ENCODE results near the gene DNAJC15. TPM values are rescaled to one million over a fixed set of nuclear protein-coding genes. Genes with fewer than 3 reads are reported as not detected.

The DNAJC15 gene
- total RNA-seq, 6 experiments from 2014 or later = 23.8 to 29.6 (median 25.8) TPM

- TF ChIP-seq, protein P1, sequence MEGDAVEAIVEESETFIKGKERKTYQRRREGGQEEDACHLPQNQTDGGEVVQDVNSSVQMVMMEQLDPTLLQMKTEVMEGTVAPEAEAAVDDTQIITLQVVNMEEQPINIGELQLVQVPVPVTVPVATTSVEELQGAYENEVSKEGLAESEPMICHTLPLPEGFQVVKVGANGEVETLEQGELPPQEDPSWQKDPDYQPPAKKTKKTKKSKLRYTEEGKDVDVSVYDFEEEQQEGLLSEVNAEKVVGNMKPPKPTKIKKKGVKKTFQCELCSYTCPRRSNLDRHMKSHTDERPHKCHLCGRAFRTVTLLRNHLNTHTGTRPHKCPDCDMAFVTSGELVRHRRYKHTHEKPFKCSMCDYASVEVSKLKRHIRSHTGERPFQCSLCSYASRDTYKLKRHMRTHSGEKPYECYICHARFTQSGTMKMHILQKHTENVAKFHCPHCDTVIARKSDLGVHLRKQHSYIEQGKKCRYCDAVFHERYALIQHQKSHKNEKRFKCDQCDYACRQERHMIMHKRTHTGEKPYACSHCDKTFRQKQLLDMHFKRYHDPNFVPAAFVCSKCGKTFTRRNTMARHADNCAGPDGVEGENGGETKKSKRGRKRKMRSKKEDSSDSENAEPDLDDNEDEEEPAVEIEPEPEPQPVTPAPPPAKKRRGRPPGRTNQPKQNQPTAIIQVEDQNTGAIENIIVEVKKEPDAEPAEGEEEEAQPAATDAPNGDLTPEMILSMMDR (IDR thresholded peaks at IDR 0.05) = no peak
- H3K4me3 Mint-ChIP-seq = peak overlapping the region; percentile 15; the same call in 1 of the 2 replicates
- DNase-seq = no peak
- no peaks in the 10 kb centered on the region; the same call in 1 of the 2 replicates for H3K27me3 Mint-ChIP-seq (ENCODE audit: insufficient read depth)
- H3K36me3 Mint-ChIP-seq (ENCODE audit: low read depth) = peaks cover 14% of the 10 kb centered on the region; the same call in 1 of the 2 replicates
- H3K9me3 Mint-ChIP-seq = no peaks in the 10 kb centered on the region; the same call in 1 of the 2 replicates
- peaks cover 83% of the 10 kb centered on the region for H3K4me1 Mint-ChIP-seq (ENCODE audit: low read depth)
- H3K27ac Mint-ChIP-seq = peak overlapping the region; percentile 52
Measured at GRCh38 chr13:43005460-43006236, 17.7 kb upstream of the DNAJC15 start.

GRCh38 chr13:43006893-43007631, 16.3 kb upstream of the DNAJC15 start:
- Mint-ChIP-seq H3K27me3 (ENCODE audit: insufficient read depth) (no peaks in the 10 kb centered on the region; the same call in 1 of the 2 replicates), H3K4me3 (peak overlapping the region; percentile 55), H3K36me3 (ENCODE audit: low read depth) (peaks cover 6% of the 10 kb centered on the region; the same call in 1 of the 2 replicates), H3K27ac (peak overlapping the region; percentile 85), H3K9me3 (no peaks in the 10 kb centered on the region; the same call in 1 of the 2 replicates), H3K4me1 (ENCODE audit: low read depth) (peaks cover 74% of the 10 kb centered on the region)
- TF ChIP-seq, protein P1 (IDR thresholded peaks at IDR 0.05) = no peak
- no peak for DNase-seq

GRCh38 chr13:43008596-43008995, 14.8 kb upstream of the DNAJC15 start:
- TF ChIP-seq, protein P1 (IDR thresholded peaks at IDR 0.05) = no peak
- no peak overlapping the region for H3K4me3 Mint-ChIP-seq
- no peaks in the 10 kb centered on the region for H3K9me3 Mint-ChIP-seq
- peaks cover 59% of the 10 kb centered on the region for H3K4me1 Mint-ChIP-seq (ENCODE audit: low read depth)
- no peaks in the 10 kb centered on the region for H3K36me3 Mint-ChIP-seq (ENCODE audit: low read depth)
- peak overlapping the region; percentile 44; the same call in 1 of the 2 replicates for H3K27ac Mint-ChIP-seq
- no peak for DNase-seq
- no peaks in the 10 kb centered on the region for H3K27me3 Mint-ChIP-seq (ENCODE audit: insufficient read depth)

GRCh38 chr13:43009506-43009905, 13.9 kb upstream of the DNAJC15 start:
- TF ChIP-seq, protein P1 (IDR thresholded peaks at IDR 0.05) = no peak
- Mint-ChIP-seq H3K9me3 (no peaks in the 10 kb centered on the region), H3K36me3 (ENCODE audit: low read depth) (no peaks in the 10 kb centered on the region), H3K27me3 (ENCODE audit: insufficient read depth) (no peaks in the 10 kb centered on the region), H3K27ac (peak overlapping the region; percentile 44), H3K4me3 (no peak overlapping the region), H3K4me1 (ENCODE audit: low read depth) (peaks cover 59% of the 10 kb centered on the region)
- DNase-seq = no peak

DNA sequence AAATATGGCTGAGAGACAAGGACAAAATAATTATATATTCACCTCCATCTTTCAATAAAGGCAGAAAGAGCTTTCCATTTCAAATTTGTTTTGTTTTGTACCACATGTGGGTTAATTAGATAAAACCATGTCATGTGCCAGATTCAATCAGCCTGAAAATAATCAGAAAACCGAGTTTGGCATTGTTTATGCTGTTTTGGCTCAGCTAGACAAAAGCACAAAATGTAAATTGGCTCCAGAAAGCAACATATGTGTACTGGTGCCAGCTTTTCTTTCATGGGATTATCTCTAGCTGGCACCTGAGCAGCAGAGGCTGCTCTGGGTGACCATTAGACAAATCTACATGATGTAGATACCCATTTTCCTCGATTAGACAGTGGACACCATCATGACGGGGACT, 9.2 kb upstream of the DNAJC15 start:
- Mint-ChIP-seq H3K4me1 (ENCODE audit: low read depth) (peaks cover 13% of the 10 kb centered on the region), H3K27ac (no peak overlapping the region), H3K27me3 (ENCODE audit: insufficient read depth) (no peaks in the 10 kb centered on the region), H3K9me3 (no peaks in the 10 kb centered on the region), H3K36me3 (ENCODE audit: low read depth) (no peaks in the 10 kb centered on the region), H3K4me3 (no peak overlapping the region)
- no peak for DNase-seq
- TF ChIP-seq, protein P1 (IDR thresholded peaks at IDR 0.05) = no peak

All from HFFc6 (cell line).